ENCODE data around the gene FGD3. TPM values are rescaled to one million over a fixed set of nuclear protein-coding genes. Genes with fewer than 3 reads are reported as not detected.

Gene FGD3
- total and polyA plus RNA-seq, 2 donors (not counting 1 experiment from before 2014, with no cell fraction given) = 130 to 134 TPM

GRCh38 chr9:92974761-92975755, 27.7 kb downstream of the FGD3 start:
- no peak overlapping the region for H3K9ac ChIP-seq (ENCODE audit: low read length)
- CTCF ChIA-PET = interaction anchor here (1.3 to 2.4 kb wide), 3 partner anchors 9 to 29 kb away, joined by 4 to 7 read pairs (median 4); no protein-coding TSS in a partner anchor
- H3K4me1 ChIP-seq (ENCODE audit: control insufficient read depth in 2 of 2, insufficient read depth in 2 of 2, low read length in 2 of 2) = peaks cover 34 to 42% of the 10 kb centered on the region in 2 donors
- intact Hi-C loops (cut with micrococcal nuclease) = no loop called here
- Mint-ChIP-seq H3K9me3 (ENCODE audit: insufficient read depth) (no peaks in the 10 kb centered on the region), H3K4me3 (no peak overlapping the region), H3K4me1 (peaks cover 68% of the 10 kb centered on the region), H3K27ac (no peak overlapping the region), H3K27me3 (no peaks in the 10 kb centered on the region)
- no peak overlapping the region for H2AFZ ChIP-seq (ENCODE audit: insufficient read depth, low read depth, low read length, poor library complexity, severe bottlenecking)
- no peaks in the 10 kb centered on the region for H3K9me3 ChIP-seq (ENCODE audit: control extremely low read depth in 1 of 3, control insufficient read depth in 2 of 3, insufficient read depth in 1 of 3, low read length in 2 of 3)
- DNase-seq (no peak), ATAC-seq (ENCODE audit: low read depth) (no peak)
- no peak overlapping the region for H3K4me3 ChIP-seq (ENCODE audit: control extremely low read depth in 1 of 5, extremely low read depth in 1 of 5, insufficient read depth in 1 of 5, low read depth in 2 of 5, low read length in 4 of 5)
- POLR2A ChIA-PET = no interaction called here
- peaks cover 88% of the 10 kb centered on the region for H3K79me2 ChIP-seq (ENCODE audit: control insufficient read depth, insufficient read depth, low read length)
- H3K36me3 ChIP-seq (replicated peaks in 1 of 2; ENCODE audit: control extremely low read depth in 1 of 2, control insufficient read depth in 1 of 2, extremely low read depth in 1 of 2, insufficient read depth in 2 of 2, low read length in 1 of 2) = peaks cover 0 to 55% of the 10 kb centered on the region in 2 experiments
- WGBS (ENCODE audit: insufficient coverage) = 95% methylated on average over 18 of the region's 22 CpGs
- peaks cover 81% of the 10 kb centered on the region for H4K20me1 ChIP-seq (ENCODE audit: control insufficient read depth, insufficient read depth, low read length, poor library complexity, severe bottlenecking)
- no peaks in the 10 kb centered on the region for H3K27me3 ChIP-seq (replicated peaks in 1 of 4; ENCODE audit: control extremely low read depth in 1 of 4, control insufficient read depth in 3 of 4, insufficient read depth in 4 of 4, low read length in 3 of 4)
- no peak overlapping the region for H3K4me2 ChIP-seq (replicated peaks; ENCODE audit: low read depth, low read length, poor library complexity, severe bottlenecking)
- H3K27ac ChIP-seq (ENCODE audit: low read length in 2 of 2) = no peak overlapping the region
- TF ChIP-seq EZH2 (IDR thresholded peaks at IDR 0.05; ENCODE audit: borderline replicate concordance, insufficient read depth, low read depth, low read length, poor library complexity, severe bottlenecking) (no peak), CTCF (IDR thresholded peaks at IDR 0.05) (no peak)

GRCh38 chr9:92976431-92976830, 29.1 kb downstream of the FGD3 start:
- DNase-seq = no peak
- no peaks in the 10 kb centered on the region for H3K27me3 ChIP-seq (replicated peaks in 1 of 4; ENCODE audit: control extremely low read depth in 1 of 4, control insufficient read depth in 3 of 4, insufficient read depth in 4 of 4, low read length in 3 of 4)
- no peak overlapping the region for H3K9ac ChIP-seq (ENCODE audit: low read length)
- H3K4me3 Mint-ChIP-seq = no peak overlapping the region
- H3K4me1 ChIP-seq (ENCODE audit: control insufficient read depth in 2 of 2, insufficient read depth in 2 of 2, low read length in 2 of 2) = peaks cover 32 to 37% of the 10 kb centered on the region in 2 donors
- ATAC-seq (ENCODE audit: low read depth) = no peak
- peaks cover 88% of the 10 kb centered on the region for H3K79me2 ChIP-seq (ENCODE audit: control insufficient read depth, insufficient read depth, low read length)
- H2AFZ ChIP-seq (ENCODE audit: insufficient read depth, low read depth, low read length, poor library complexity, severe bottlenecking) = no peak overlapping the region
- peaks cover 0 to 49% of the 10 kb centered on the region in 2 experiments for H3K36me3 ChIP-seq (replicated peaks in 1 of 2; ENCODE audit: control extremely low read depth in 1 of 2, control insufficient read depth in 1 of 2, extremely low read depth in 1 of 2, insufficient read depth in 2 of 2, low read length in 1 of 2)
- CTCF ChIA-PET = interaction anchor here (1.3 kb wide), 1 partner anchor 11 kb away, joined by 4 read pairs; no protein-coding TSS in a partner anchor
- H4K20me1 ChIP-seq (ENCODE audit: control insufficient read depth, insufficient read depth, low read length, poor library complexity, severe bottlenecking) = peaks cover 79% of the 10 kb centered on the region
- POLR2A ChIA-PET = interaction anchor here (0.8 kb wide), 1 partner anchor 10 kb away, joined by 3 read pairs; no protein-coding TSS in a partner anchor
- no peak overlapping the region for H3K4me2 ChIP-seq (replicated peaks; ENCODE audit: low read depth, low read length, poor library complexity, severe bottlenecking)
- no peak for TF ChIP-seq EZH2 (IDR thresholded peaks at IDR 0.05; ENCODE audit: borderline replicate concordance, insufficient read depth, low read depth, low read length, poor library complexity, severe bottlenecking)
- no peak for TF ChIP-seq CTCF (IDR thresholded peaks at IDR 0.05)
- H3K27ac Mint-ChIP-seq = no peak overlapping the region
- intact Hi-C loops (cut with micrococcal nuclease) = no loop called here
- H3K27me3 Mint-ChIP-seq = no peaks in the 10 kb centered on the region
- no peaks in the 10 kb centered on the region for H3K9me3 Mint-ChIP-seq (ENCODE audit: insufficient read depth)
- WGBS (ENCODE audit: insufficient coverage) = 99% methylated on average over 15 of the region's 16 CpGs
- peaks cover 65% of the 10 kb centered on the region for H3K4me1 Mint-ChIP-seq
- H3K4me3 ChIP-seq (ENCODE audit: control extremely low read depth in 1 of 5, extremely low read depth in 1 of 5, insufficient read depth in 1 of 5, low read depth in 2 of 5, low read length in 4 of 5) = no peak overlapping the region
- no peak overlapping the region for H3K27ac ChIP-seq (ENCODE audit: low read length in 2 of 2)
- H3K9me3 ChIP-seq (ENCODE audit: control extremely low read depth in 1 of 3, control insufficient read depth in 2 of 3, insufficient read depth in 1 of 3, low read length in 2 of 3) = no peaks in the 10 kb centered on the region

Measured in B cell (primary cell).